GM19467 (cell line): ENCODE results near the gene ARHGDIG.
A peak's percentile ranks its signal among the peaks of the same experiment; 100 is the strongest.
"Not testable (repeated sequence)": the region's sequence is repeated elsewhere in the genome, so short reads cannot be mapped to it uniquely, and the experiment has no call there.

Experiments used
- ATAC-seq: cut with Tn5 transposase; IDR thresholded peaks from one replicate; pipeline ENCODE4 v1.9.1; 2021; ENCODE audit warnings: mild to moderate bottlenecking, moderate library complexity; ENCODE audit not compliant: unreplicated experiment

The ARHGDIG gene

GRCh38 chr16:280552-280951 is at the start of gene ARHGDIG:
Gene ARHGDIG (plus strand): TSS chr16:280591. CDS start chr16:280681, 90 bp downstream.
- no peak for ATAC-seq

- no peak for ATAC-seq
Observed at GRCh38 chr16:230949-231348, 49.4 kb upstream of the ARHGDIG start.

GRCh38 chr16:234468-235305 is 45.7 kb upstream of the ARHGDIG start, which contains the start of gene FAM234A:
Gene FAM234A (plus strand): TSS chr16:234821. CDS start chr16:254414, 19,593 bp downstream.
- ATAC-seq: peak; percentile 82

- no peak for ATAC-seq
Observed at GRCh38 chr16:239948-240277, 40.5 kb upstream of the ARHGDIG start.

- no peak for ATAC-seq
Observed at GRCh38 chr16:240559-240958, 39.8 kb upstream of the ARHGDIG start.

GRCh38 chr16:242281-242680 is 38.1 kb upstream of the ARHGDIG start:
- ATAC-seq: no peak

- ATAC-seq: no peak
Observed at GRCh38 chr16:243348-243747, 37.0 kb upstream of the ARHGDIG start.

- ATAC-seq: no peak
Observed at GRCh38 chr16:245105-245504, 35.3 kb upstream of the ARHGDIG start.

GRCh38 chr16:247027-247426 is 33.4 kb upstream of the ARHGDIG start:
- no peak for ATAC-seq

GRCh38 chr16:249431-249830 is 31.0 kb upstream of the ARHGDIG start:
- ATAC-seq: no peak

- ATAC-seq: no peak
Observed at GRCh38 chr16:252366-253337, 27.7 kb upstream of the ARHGDIG start.

- ATAC-seq: no peak
Observed at GRCh38 chr16:253833-254232, 26.6 kb upstream of the ARHGDIG start.

- ATAC-seq: no peak
Observed at GRCh38 chr16:254461-254860, 25.9 kb upstream of the ARHGDIG start.

GRCh38 chr16:255183-255582 is 25.2 kb upstream of the ARHGDIG start:
- no peak for ATAC-seq

GRCh38 chr16:258091-258490 is 22.3 kb upstream of the ARHGDIG start:
- ATAC-seq: not testable (repeated sequence)

- no peak for ATAC-seq
Observed at GRCh38 chr16:259226-259625, 21.2 kb upstream of the ARHGDIG start.

GRCh38 chr16:259814-260253 is 20.6 kb upstream of the ARHGDIG start:
- ATAC-seq: no peak

- no peak for ATAC-seq
Observed at GRCh38 chr16:260326-260725, 20.1 kb upstream of the ARHGDIG start.

- ATAC-seq: no peak
Observed at GRCh38 chr16:261031-261691, 19.2 kb upstream of the ARHGDIG start.

- ATAC-seq: no peak
Observed at GRCh38 chr16:262121-262745, 18.2 kb upstream of the ARHGDIG start.
